Measurements from ENCODE around the gene MUS81.

GRCh38 chr11:65860278-65861164, at the start of gene MUS81:
- TF ChIP-seq FOXM1 (IDR thresholded peaks at IDR 0.05; ENCODE audit: borderline replicate concordance) (no peak), LEF1 (IDR thresholded peaks at IDR 0.05; ENCODE audit: borderline replicate concordance) (no peak), BHLHE40 (IDR thresholded peaks at IDR 0.05; ENCODE audit: borderline replicate concordance) (no peak), ELF4 (IDR thresholded peaks at IDR 0.05) (no peak), SP1 (IDR thresholded peaks at IDR 0.05) (no peak), HDGF (IDR thresholded peaks at IDR 0.05; ENCODE audit: borderline replicate concordance) (no peak), TARDBP (IDR thresholded peaks at IDR 0.05) (no peak), FOXA1 (IDR thresholded peaks at IDR 0.05) (no peak), SUZ12 (IDR thresholded peaks at IDR 0.05) (no peak), CTBP1 (IDR thresholded peaks at IDR 0.05; ENCODE audit: borderline replicate concordance) (no peak), ARNT (IDR thresholded peaks at IDR 0.05) (no peak), FOXK2 (IDR thresholded peaks at IDR 0.05) (no peak)

Data from HEK293T (cell line).